ENCODE results near the gene AKR1B1. TPM values are rescaled to one million over a fixed set of nuclear protein-coding genes. Genes with fewer than 3 reads are reported as not detected.

Gene AKR1B1
- total and polyA plus RNA-seq, 2 of the 13 experiments (the other 11 are each of a cell fraction or from before 2014, with no cell fraction given): 89.9 to 133 TPM

DNA sequence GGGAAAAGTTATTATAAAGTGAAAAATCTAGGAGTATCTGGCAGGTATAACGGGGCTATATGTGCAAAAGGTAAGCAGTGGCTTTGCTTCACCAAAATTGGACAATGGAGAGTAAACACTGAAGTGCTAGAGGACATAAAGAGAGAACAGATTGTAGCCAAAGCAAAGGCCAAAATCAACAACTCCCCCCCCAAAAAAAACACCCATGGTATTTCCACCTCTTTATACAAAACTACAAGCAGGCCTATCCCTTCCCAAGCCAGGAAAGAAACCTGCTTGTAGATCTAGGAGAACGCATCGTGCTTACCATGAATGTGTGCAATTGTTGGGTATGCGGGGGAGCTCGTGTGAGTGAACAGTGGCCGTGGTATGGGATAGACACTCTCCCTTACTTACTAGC lies 9.2 kb upstream of the AKR1B1 start (continued):
- no peak for TF ChIP-seq SP4 (CRISPR knock-in tag; IDR thresholded peaks at IDR 0.05)
- TF ChIP-seq YY1 (IDR thresholded peaks at IDR 0.05; ENCODE audit: insufficient read depth, insufficient replicate concordance, low read depth, low read length): no peak
- no peak for TF ChIP-seq ZNF75D (CRISPR knock-in tag; IDR thresholded peaks at IDR 0.05; ENCODE audit: borderline replicate concordance)
- TF ChIP-seq ZNF34 (CRISPR knock-in tag; IDR thresholded peaks at IDR 0.05; ENCODE audit: borderline replicate concordance): no peak
- TF ChIP-seq BCL6 (CRISPR knock-in tag; IDR thresholded peaks at IDR 0.05): no peak
- TF ChIP-seq ZFP90 (CRISPR knock-in tag; IDR thresholded peaks at IDR 0.05; ENCODE audit: borderline replicate concordance): no peak
- no peak for TF ChIP-seq ZNF790 (CRISPR knock-in tag; IDR thresholded peaks at IDR 0.05; ENCODE audit: borderline replicate concordance)
- TF ChIP-seq ZFYVE20 (CRISPR knock-in tag; IDR thresholded peaks at IDR 0.05; ENCODE audit: borderline replicate concordance, low read depth): no peak

GRCh38 chr7:134465491-134465890 lies 6.6 kb upstream of the AKR1B1 start:
- in situ Hi-C loops (cut with HindIII; ENCODE audit: extremely low pct_ligation_motif_present, low pct_unique_long_range_greater_than_20kb) (no loop called here), intact Hi-C loops (cut with micrococcal nuclease; ENCODE audit: unreplicated experiment) (no loop called here)
- Histone ChIP-seq H3K9ac (ENCODE audit: insufficient read depth, low read depth, low read length) (no peak overlapping the region), H3K4me3 (replicated peaks in 1 of 3; ENCODE audit: insufficient read depth in 1 of 3, low read depth in 2 of 3, low read length in 3 of 3) (no peak overlapping the region), H3K79me2 (ENCODE audit: insufficient read depth, low read length) (no peaks in the 10 kb centered on the region), H3K27ac (ENCODE audit: extremely low read length, insufficient read depth, low read length) (no peak overlapping the region), H4K20me1 (ENCODE audit: insufficient read depth, low read length) (no peaks in the 10 kb centered on the region), H3K9me3 (ENCODE audit: low read length) (peaks cover 4% of the 10 kb centered on the region; the same call in 1 of the 2 replicates), H3K27me3 (ENCODE audit: control insufficient read depth in 1 of 2, insufficient read depth in 2 of 2, low read length in 2 of 2) (no peaks in the 10 kb centered on the region; a peak in 1 of 5 replicates), H3K4me1 (ENCODE audit: insufficient read depth, low read length) (peaks cover 12% of the 10 kb centered on the region; the same call in 1 of the 2 replicates), H3K36me3 (replicated peaks in 1 of 2; ENCODE audit: control insufficient read depth in 1 of 2, insufficient read depth in 2 of 2, low read length in 2 of 2) (no peaks in the 10 kb centered on the region), H2AFZ (ENCODE audit: low read length) (no peak overlapping the region), H3K4me2 (ENCODE audit: low read depth, low read length) (no peak overlapping the region)
- 9% methylated on average over 6 of the region's 6 CpGs for WGBS (ENCODE audit: low lambda C conversion rate)
- no TSS peak for BruUV-seq (replicated peaks)
- ATAC-seq (no peak), FAIRE-seq (no peak), DNase-seq (ENCODE audit: low spot score) (no peak)
- no peak for TF ChIP-seq ZNF160 (CRISPR knock-in tag; IDR thresholded peaks at IDR 0.05)
- TF ChIP-seq ZNF678 (CRISPR knock-in tag; IDR thresholded peaks at IDR 0.05): no peak
- TF ChIP-seq ZBTB42 (CRISPR knock-in tag; IDR thresholded peaks at IDR 0.05): no peak
- TF ChIP-seq MBD4 (IDR thresholded peaks at IDR 0.05; ENCODE audit: borderline replicate concordance, low read length): no peak
- TF ChIP-seq MXD3 (CRISPR knock-in tag; IDR thresholded peaks at IDR 0.05): no peak
- TF ChIP-seq, protein P1, sequence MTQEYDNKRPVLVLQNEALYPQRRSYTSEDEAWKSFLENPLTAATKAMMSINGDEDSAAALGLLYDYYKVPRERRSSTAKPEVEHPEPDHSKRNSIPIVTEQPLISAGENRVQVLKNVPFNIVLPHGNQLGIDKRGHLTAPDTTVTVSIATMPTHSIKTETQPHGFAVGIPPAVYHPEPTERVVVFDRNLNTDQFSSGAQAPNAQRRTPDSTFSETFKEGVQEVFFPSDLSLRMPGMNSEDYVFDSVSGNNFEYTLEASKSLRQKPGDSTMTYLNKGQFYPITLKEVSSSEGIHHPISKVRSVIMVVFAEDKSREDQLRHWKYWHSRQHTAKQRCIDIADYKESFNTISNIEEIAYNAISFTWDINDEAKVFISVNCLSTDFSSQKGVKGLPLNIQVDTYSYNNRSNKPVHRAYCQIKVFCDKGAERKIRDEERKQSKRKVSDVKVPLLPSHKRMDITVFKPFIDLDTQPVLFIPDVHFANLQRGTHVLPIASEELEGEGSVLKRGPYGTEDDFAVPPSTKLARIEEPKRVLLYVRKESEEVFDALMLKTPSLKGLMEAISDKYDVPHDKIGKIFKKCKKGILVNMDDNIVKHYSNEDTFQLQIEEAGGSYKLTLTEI (CRISPR knock-in tag; conservative IDR thresholded peaks at IDR 0.05): no peak
- POLR2A ChIA-PET: no interaction called here
- CTCF ChIA-PET (ENCODE audit: low intra/inter-chr PET ratio, low total read pairs): no interaction called here

Data from HepG2 (cell line).